H1 (cell line): ENCODE results near the gene WDR64. TPM values are rescaled to one million over a fixed set of nuclear protein-coding genes. Genes with fewer than 3 reads are reported as not detected.
A peak's percentile ranks its signal among the peaks of the same experiment; 100 is the strongest.

Experiments
- ASH2L ChIP-seq: fragments of 200-600, 300-600 bp; sonication (generic); IDR thresholded peaks from one replicate; pipeline ENCODE4 v1.7.1; 2017; ENCODE audit warnings: low read length
- BCL11A ChIP-seq, 2 experiments: IDR thresholded peaks; one replicate each; pipeline ENCODE4 v1.6.1; 2011; ENCODE audit warnings: low read depth in 2 of 2, low read length in 2 of 2, mild to moderate bottlenecking in 2 of 2
- EGR1 ChIP-seq: IDR thresholded peaks from 2 replicates; pipeline ENCODE4 v1.6.1; 2011; ENCODE audit warnings: low read depth, low read length, borderline replicate concordance
- RBBP5 ChIP-seq: IDR thresholded peaks from 2 replicates; pipeline ENCODE4 v1.7.1; 2012; ENCODE audit warnings: low read depth, mild to moderate bottlenecking, inconsistent platforms, low read length, moderate library complexity, borderline replicate concordance
- SIX5 ChIP-seq: IDR thresholded peaks from 2 replicates; pipeline ENCODE4 v1.6.1; 2011; ENCODE audit warnings: mild to moderate bottlenecking, low read depth, low read length
- SUZ12 ChIP-seq: fragments of 200-600 bp; sonication (generic); IDR thresholded peaks from 2 replicates; pipeline ENCODE4 v1.6.1; 2012; ENCODE audit warnings: mild to moderate bottlenecking, inconsistent platforms, low read length, moderate library complexity, mixed read lengths
- YY1 ChIP-seq: IDR thresholded peaks from 2 replicates; pipeline ENCODE4 v1.6.1; 2011; ENCODE audit warnings: low read depth, mild to moderate bottlenecking, low read length
- polyA plus RNA-seq, 7 experiments: library from polyadenylated mRNA; depleted of rRNA in 3 of 7; stranded (reverse) in 5 of 7; unstranded in 2 of 7; fragments of >200 nt in 5 of 7; fragments of 200-250 nt in 2 of 7; gene quantifications; 1 replicate in 5 of 7; 2 replicates in 1 of 7; 4 replicates in 1 of 7; pipeline versions ENCODE4 v1.2.1 to v1.2.3, GENCODE V29; 2011 to 2013; ENCODE audit warnings: missing spikeins in 2 of 7, mixed read lengths in 2 of 7
- total RNA-seq: library from RNA; stranded (reverse); fragmentation: NEBNext Ultra II Directional; extraction: Animal tissue kit (Norgen Biotek cat#: 25700); gene quantifications from 2 replicates; pipeline ENCODE4 v1.2.1, GENCODE V29; 2021
- TF ChIP-seq, protein P1 (sequence below): IDR thresholded peaks from 2 replicates; pipeline ENCODE4 v1.6.1; 2011; ENCODE audit warnings: low read depth, mild to moderate bottlenecking, low read length; ENCODE audit not compliant: insufficient read depth

Gene WDR64
- total and polyA plus RNA-seq, 2 of the 8 experiments (the other 6 are each of a cell fraction or from before 2014, with no cell fraction given): 0.02 TPM; not detected in 1

DNA sequence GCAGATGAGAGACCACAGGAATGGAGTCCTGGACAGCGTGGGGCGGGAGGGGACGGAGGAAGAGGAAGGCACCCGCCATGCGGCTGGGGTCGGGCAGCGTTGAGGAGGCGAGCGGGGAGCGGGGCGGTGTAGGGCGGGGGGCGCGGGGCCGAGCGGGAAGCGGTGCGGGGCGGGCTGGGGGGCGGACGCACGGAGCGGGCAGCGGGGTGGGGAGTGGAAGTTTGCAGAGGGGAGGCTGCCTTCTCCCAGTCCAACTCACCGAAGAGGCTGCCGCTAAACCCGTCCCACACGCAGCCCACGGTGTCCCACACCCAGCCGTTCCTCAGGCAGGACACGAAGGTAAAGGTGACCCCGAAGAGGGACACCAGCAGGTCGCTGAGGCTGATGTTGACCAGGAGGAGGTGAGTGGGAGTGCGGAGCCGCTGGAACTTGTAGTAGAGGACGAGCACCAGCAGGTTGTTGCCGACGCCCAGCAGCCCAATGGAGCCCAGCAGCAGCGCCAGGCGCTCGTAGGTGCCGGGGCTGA, 12.4 kb upstream of the WDR64 start (continued):
- TF ChIP-seq RBBP5 (peak; percentile 87), EGR1 (0 out of 2 replicates have a peak, but pooled peaks have one; percentile 9), ASH2L (peak; percentile 86), SIX5 (no peak), BCL11A (IDR thresholded peaks at IDR 0.05; ENCODE audit: low read depth in 2 of 2, low read length in 2 of 2) (no peak), YY1 (0 out of 2 replicates have a peak, but pooled peaks have one; percentile 10), SUZ12 (no peak)
- TF ChIP-seq, protein P1, sequence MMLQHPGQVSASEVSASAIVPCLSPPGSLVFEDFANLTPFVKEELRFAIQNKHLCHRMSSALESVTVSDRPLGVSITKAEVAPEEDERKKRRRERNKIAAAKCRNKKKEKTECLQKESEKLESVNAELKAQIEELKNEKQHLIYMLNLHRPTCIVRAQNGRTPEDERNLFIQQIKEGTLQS: no peak
